HL-60 (cell line): ENCODE results near the gene FGD5.

ENCODE experiments used
- DNase-seq, 2 experiments: peaks; one replicate each; pipeline ENCODE4 v3.0.0-alpha.2; 2010 to 2020; ENCODE audit warnings: low read depth in 1 of 2, low spot score in 1 of 2
- H3K27ac ChIP-seq: fragments of 250-450 bp; sonication (Bioruptor Pico); replicated peaks from 2 replicates; pipeline ENCODE4 v1.5.1; 2020; ENCODE audit warnings: mild to moderate bottlenecking, moderate library complexity
- H3K27me3 ChIP-seq: fragments of 250-450 bp; sonication (Bioruptor Pico); 2 replicates; pipeline ENCODE4 v1.5.1; 2021; ENCODE audit warnings: mild to moderate bottlenecking, moderate library complexity; ENCODE audit not compliant: insufficient read depth, poor library complexity, severe bottlenecking
- H3K4me3 ChIP-seq: replicated peaks from 2 replicates; pipeline ENCODE4 v1.5.1; 2011; ENCODE audit warnings: mild to moderate bottlenecking, control low read depth, low read length; ENCODE audit not compliant: insufficient read depth
- GABPA ChIP-seq: IDR thresholded peaks from 2 replicates; pipeline ENCODE4 v1.6.1; 2012; ENCODE audit warnings: low read depth
- POLR2AphosphoS5 ChIP-seq: IDR thresholded peaks from 2 replicates; pipeline ENCODE4 v1.6.1; 2012; ENCODE audit warnings: low read depth
- SPI1 ChIP-seq: IDR thresholded peaks from 2 replicates; pipeline ENCODE4 v1.6.1; 2012; ENCODE audit warnings: low read depth, mild to moderate bottlenecking, borderline replicate concordance
- TF ChIP-seq, protein P1 (sequence below): IDR thresholded peaks from one replicate; pipeline ENCODE4 v1.5.1; 2011; ENCODE audit warnings: low read length, control low read depth, inconsistent platforms; ENCODE audit not compliant: insufficient read depth
- TF ChIP-seq, protein P2 (sequence below): IDR thresholded peaks from 2 replicates; pipeline ENCODE4 v1.6.1; 2012; ENCODE audit warnings: low read depth; ENCODE audit not compliant: insufficient replicate concordance

The FGD5 gene

DNA sequence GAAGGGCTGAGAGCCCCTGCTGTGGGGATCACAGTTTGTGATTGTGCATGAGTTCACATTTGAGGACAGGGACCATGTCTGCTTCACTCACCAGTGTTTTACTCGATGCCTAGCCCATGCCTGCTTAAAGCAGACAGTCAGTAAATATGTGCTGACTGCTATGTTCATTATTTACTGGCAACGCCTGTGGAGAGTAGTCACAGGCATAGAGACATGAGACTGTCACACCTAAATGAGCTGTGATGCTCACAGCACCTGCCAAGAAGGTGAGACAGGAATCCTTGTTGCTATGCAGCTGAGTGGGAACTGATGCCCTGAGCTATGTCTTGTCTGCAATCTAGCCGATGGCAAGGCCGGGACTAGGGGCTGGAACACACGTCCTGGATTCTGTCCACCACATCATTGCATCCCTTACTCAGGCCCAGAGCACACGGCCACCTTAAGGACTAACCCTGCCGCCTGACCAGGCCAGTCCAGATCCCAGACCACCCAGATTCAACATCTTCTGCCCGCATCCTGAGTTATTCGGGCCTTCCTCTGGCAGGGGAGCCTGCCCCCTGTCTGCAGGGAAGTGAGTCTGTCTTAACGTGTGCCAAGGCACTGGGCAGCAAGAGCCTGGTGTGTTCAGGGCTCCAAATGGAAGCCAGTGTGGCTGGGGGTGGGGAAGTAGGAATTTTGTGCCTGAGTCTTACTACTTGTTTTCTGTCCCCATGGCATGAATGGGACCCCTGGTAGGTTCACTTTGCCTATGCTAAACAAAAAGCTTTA, 44.8 kb downstream of the FGD5 start:
- TF ChIP-seq, protein P1, sequence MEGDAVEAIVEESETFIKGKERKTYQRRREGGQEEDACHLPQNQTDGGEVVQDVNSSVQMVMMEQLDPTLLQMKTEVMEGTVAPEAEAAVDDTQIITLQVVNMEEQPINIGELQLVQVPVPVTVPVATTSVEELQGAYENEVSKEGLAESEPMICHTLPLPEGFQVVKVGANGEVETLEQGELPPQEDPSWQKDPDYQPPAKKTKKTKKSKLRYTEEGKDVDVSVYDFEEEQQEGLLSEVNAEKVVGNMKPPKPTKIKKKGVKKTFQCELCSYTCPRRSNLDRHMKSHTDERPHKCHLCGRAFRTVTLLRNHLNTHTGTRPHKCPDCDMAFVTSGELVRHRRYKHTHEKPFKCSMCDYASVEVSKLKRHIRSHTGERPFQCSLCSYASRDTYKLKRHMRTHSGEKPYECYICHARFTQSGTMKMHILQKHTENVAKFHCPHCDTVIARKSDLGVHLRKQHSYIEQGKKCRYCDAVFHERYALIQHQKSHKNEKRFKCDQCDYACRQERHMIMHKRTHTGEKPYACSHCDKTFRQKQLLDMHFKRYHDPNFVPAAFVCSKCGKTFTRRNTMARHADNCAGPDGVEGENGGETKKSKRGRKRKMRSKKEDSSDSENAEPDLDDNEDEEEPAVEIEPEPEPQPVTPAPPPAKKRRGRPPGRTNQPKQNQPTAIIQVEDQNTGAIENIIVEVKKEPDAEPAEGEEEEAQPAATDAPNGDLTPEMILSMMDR = no peak
- no peak for TF ChIP-seq GABPA
- TF ChIP-seq SPI1 = no peak
- TF ChIP-seq POLR2AphosphoS5 = no peak
- TF ChIP-seq, protein P2, sequence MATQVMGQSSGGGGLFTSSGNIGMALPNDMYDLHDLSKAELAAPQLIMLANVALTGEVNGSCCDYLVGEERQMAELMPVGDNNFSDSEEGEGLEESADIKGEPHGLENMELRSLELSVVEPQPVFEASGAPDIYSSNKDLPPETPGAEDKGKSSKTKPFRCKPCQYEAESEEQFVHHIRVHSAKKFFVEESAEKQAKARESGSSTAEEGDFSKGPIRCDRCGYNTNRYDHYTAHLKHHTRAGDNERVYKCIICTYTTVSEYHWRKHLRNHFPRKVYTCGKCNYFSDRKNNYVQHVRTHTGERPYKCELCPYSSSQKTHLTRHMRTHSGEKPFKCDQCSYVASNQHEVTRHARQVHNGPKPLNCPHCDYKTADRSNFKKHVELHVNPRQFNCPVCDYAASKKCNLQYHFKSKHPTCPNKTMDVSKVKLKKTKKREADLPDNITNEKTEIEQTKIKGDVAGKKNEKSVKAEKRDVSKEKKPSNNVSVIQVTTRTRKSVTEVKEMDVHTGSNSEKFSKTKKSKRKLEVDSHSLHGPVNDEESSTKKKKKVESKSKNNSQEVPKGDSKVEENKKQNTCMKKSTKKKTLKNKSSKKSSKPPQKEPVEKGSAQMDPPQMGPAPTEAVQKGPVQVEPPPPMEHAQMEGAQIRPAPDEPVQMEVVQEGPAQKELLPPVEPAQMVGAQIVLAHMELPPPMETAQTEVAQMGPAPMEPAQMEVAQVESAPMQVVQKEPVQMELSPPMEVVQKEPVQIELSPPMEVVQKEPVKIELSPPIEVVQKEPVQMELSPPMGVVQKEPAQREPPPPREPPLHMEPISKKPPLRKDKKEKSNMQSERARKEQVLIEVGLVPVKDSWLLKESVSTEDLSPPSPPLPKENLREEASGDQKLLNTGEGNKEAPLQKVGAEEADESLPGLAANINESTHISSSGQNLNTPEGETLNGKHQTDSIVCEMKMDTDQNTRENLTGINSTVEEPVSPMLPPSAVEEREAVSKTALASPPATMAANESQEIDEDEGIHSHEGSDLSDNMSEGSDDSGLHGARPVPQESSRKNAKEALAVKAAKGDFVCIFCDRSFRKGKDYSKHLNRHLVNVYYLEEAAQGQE = no peak
- Histone ChIP-seq H3K27ac (no peak overlapping the region), H3K27me3 (peaks cover 7% of the 10 kb centered on the region), H3K4me3 (no peak overlapping the region)
- DNase-seq = no peak

DNA sequence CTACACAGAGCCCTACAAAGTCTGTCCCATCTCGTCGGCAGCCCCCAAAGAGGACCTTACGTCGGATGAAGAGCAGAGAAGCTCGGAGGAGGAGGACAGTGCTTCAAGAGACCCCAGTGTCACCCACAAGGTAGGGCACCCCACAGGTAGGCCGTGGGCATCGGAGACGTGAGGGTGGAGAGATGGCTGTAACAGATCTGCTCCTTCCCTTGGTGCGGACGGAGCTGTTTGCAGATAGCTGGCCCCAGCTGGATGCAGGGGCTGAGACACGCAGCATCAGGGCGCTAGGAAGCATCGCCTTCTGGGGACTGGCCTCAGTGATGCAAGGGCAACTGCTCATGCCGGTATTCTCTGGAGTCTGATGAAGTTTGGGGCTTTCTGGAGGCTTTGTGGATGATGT, 45.4 kb downstream of the FGD5 start:
- peaks cover 7% of the 10 kb centered on the region for H3K27me3 ChIP-seq
- DNase-seq = no peak
- no peak overlapping the region for H3K27ac ChIP-seq
- no peak for TF ChIP-seq GABPA
- no peak for TF ChIP-seq POLR2AphosphoS5
- TF ChIP-seq, protein P1 = no peak
- TF ChIP-seq, protein P2 = no peak
- TF ChIP-seq SPI1 = no peak
- no peak overlapping the region for H3K4me3 ChIP-seq

DNA sequence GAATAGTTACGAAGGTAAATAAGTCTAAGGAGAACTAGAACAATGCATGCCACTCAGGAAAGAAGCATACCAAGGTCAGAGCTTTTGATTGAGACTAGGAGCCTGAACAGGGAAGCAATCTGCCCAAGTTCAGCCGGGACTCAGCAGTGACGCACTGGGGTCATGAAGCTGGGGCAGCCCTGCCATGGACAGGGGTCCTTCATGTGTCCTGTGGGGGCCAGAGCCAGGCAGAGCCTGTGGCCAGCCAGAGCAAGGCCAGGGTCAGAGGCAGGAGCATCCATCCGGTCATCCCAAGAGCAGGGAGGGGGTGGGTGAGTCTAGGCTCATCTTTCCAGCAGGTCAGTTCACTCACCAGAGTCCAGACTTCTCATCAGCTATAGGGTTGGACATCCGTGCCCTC, 47.9 kb downstream of the FGD5 start:
- peaks cover 1% of the 10 kb centered on the region for H3K27me3 ChIP-seq
- H3K27ac ChIP-seq = no peak overlapping the region
- TF ChIP-seq, protein P1 = no peak
- TF ChIP-seq SPI1 (no peak), GABPA (no peak), POLR2AphosphoS5 (no peak)
- TF ChIP-seq, protein P2 = no peak
- no peak for DNase-seq
- H3K4me3 ChIP-seq = no peak overlapping the region
